ENCODE measurements around the gene TMEM117.

GRCh38 chr12:44154128-44154527 lies 318.2 kb downstream of the TMEM117 start:
- TF ChIP-seq CTCF (IDR thresholded peaks at IDR 0.05) (no peak), POLR2A (IDR thresholded peaks at IDR 0.05) (no peak), POLR2AphosphoS5 (IDR thresholded peaks at IDR 0.05; ENCODE audit: insufficient read depth in 1 of 2, low read depth in 1 of 2) (no peak)
